GM13977 (cell line): ENCODE measurements around the gene TSSK6.

Source experiments
- DNase-seq: peaks from one replicate; pipeline ENCODE4 v3.0.0; 2012; ENCODE audit warnings: low spot score
- CTCF ChIP-seq: IDR thresholded peaks from 2 replicates; pipeline ENCODE4 v1.5.1; 2012; ENCODE audit warnings: mild to moderate bottlenecking, control low read depth; ENCODE audit not compliant: insufficient read depth; ENCODE audit errors: extremely low read depth, missing control alignments
- in situ Hi-C: fragments of 300-500 bp; cut with MboI; formaldehyde crosslinking; loops from one replicate; pipeline ENCODE4 v1.12.0; 2022; ENCODE audit warnings: low sequenced_read_pairs, low pct_unique_long_range_greater_than_20kb, mixed read lengths, inconsistent platforms; ENCODE audit not compliant: unreplicated experiment

Gene TSSK6

GRCh38 chr19:19510432-19510831 is 4.9 kb downstream of the TSSK6 start:
- DNase-seq: no peak
- in situ Hi-C loops: no loop called here
- TF ChIP-seq CTCF: no peak

- in situ Hi-C loops: no loop called here
- no peak for DNase-seq
Measured at GRCh38 chr19:19508217-19508616, 7.1 kb downstream of the TSSK6 start.

GRCh38 chr19:19507354-19507753 is 8.0 kb downstream of the TSSK6 start:
- in situ Hi-C loops: no loop called here
- TF ChIP-seq CTCF: no peak
- no peak for DNase-seq

More at GRCh38 chr19:19508217-19508616, 7.1 kb downstream of the TSSK6 start:
- TF ChIP-seq CTCF: no peak

- no peak for DNase-seq
- no peak for TF ChIP-seq CTCF
- in situ Hi-C loops: no loop called here
Measured at GRCh38 chr19:19506592-19506991, 8.8 kb downstream of the TSSK6 start.

GRCh38 chr19:19505669-19506326 is 9.6 kb downstream of the TSSK6 start:
- no peak for DNase-seq
- in situ Hi-C loops: no loop called here
- no peak for TF ChIP-seq CTCF

- no peak for TF ChIP-seq CTCF
- in situ Hi-C loops: no loop called here
- DNase-seq: no peak
Measured at GRCh38 chr19:19504754-19505668, 10.3 kb downstream of the TSSK6 start.
